RWPE2 (cell line): ENCODE measurements around the gene AGRN.

Source experiments
- ATAC-seq: fragments of 200-7000 bp; cut with Tn5 transposase; 3 replicates; pipeline ENCODE4 v1.9.1; 2021; ENCODE audit warnings: low read depth
- DNase-seq: peaks from one replicate; pipeline ENCODE4 v3.0.0-alpha.2; 2020; ENCODE audit warnings: low spot score
- H3K27ac ChIP-seq: fragments of 450-650 bp; 2 replicates; pipeline ENCODE4 v1.5.1; 2017; ENCODE audit warnings: mild to moderate bottlenecking; ENCODE audit not compliant: poor library complexity, severe bottlenecking
- H3K27me3 ChIP-seq: fragments of 250-450 bp; sonication (Bioruptor Pico); 2 replicates; pipeline ENCODE4 v1.5.1; 2021; ENCODE audit warnings: mild to moderate bottlenecking, moderate library complexity; ENCODE audit not compliant: insufficient read depth, poor library complexity, severe bottlenecking
- H3K36me3 ChIP-seq: fragments of 250-450 bp; sonication (Bioruptor Pico); 2 replicates; pipeline ENCODE4 v1.5.1; 2020; ENCODE audit warnings: low read depth, mild to moderate bottlenecking, moderate library complexity
- H3K4me1 ChIP-seq: fragments of 250-450 bp; sonication (Bioruptor Pico); 2 replicates; pipeline ENCODE4 v1.5.1; 2021; ENCODE audit warnings: mild to moderate bottlenecking, moderate library complexity; ENCODE audit not compliant: insufficient read depth, poor library complexity, severe bottlenecking
- H3K4me3 ChIP-seq: fragments of 250-450 bp; sonication (Bioruptor Pico); 2 replicates; pipeline ENCODE4 v1.5.1; 2021; ENCODE audit warnings: mild to moderate bottlenecking, moderate library complexity; ENCODE audit not compliant: severe bottlenecking
- H3K9me3 ChIP-seq: fragments of 250-450 bp; sonication (Bioruptor Pico); 2 replicates; pipeline ENCODE4 v1.5.1; 2021; ENCODE audit warnings: mild to moderate bottlenecking, moderate library complexity; ENCODE audit not compliant: severe bottlenecking
- CTCF ChIP-seq: fragments of 450-650 bp; IDR thresholded peaks from one replicate; pipeline ENCODE4 v1.5.1; 2017; ENCODE audit warnings: mild to moderate bottlenecking, moderate library complexity; ENCODE audit not compliant: poor library complexity, severe bottlenecking

The AGRN gene

DNA sequence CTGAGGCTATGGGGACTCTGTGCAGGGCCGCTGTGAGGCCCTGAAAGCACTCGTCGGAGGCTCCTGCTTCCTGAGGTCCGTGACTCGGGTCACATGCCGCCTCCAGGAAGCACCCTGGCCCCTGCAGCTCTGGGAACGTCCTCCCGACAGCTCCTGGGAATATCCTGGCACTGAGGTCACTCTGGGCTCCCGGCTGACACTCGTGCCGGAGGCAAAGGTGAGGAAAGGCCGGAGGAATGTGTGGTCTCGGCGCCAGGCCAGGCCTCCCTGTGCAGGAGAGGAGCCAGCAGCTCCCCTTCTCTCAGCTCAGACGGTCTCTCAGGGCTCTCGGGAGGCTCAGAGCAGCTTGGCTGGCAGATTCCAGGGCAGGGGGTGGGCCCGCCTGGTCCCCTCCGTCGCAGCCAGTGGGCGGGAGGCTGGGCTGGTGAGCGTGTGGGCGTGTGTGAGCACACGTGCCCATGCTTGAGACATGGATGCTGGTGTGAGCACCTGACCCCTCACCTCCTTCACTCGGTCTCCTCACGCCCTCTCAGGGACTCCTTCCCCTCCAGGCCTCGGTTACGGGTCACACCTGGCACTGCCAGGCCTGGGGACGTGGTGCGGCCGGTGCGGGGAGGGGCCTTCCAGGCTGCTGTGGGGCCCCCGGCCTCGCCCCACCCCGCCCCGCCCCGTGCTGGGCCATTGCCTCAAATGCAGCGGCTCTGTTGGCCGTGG lies 59.6 kb downstream of the AGRN start:
- H3K4me1 ChIP-seq: peaks cover 9% of the 10 kb centered on the region
- H3K27ac ChIP-seq: peak overlapping the region; percentile 78
- peak; percentile 95 for DNase-seq
- no peaks in the 10 kb centered on the region for H3K36me3 ChIP-seq
- H3K4me3 ChIP-seq: no peak overlapping the region
- peak; percentile 83 for ATAC-seq
- TF ChIP-seq CTCF: no peak
- no peaks in the 10 kb centered on the region for H3K27me3 ChIP-seq
- no peaks in the 10 kb centered on the region for H3K9me3 ChIP-seq

GRCh38 chr1:1080122-1080757 lies 60.3 kb downstream of the AGRN start:
- H3K27me3 ChIP-seq: no peaks in the 10 kb centered on the region
- DNase-seq (peak; percentile 75), ATAC-seq (peak; percentile 61)
- no peaks in the 10 kb centered on the region for H3K9me3 ChIP-seq
- no peak for TF ChIP-seq CTCF
- H3K4me1 ChIP-seq: peaks cover 9% of the 10 kb centered on the region
- no peak overlapping the region for H3K4me3 ChIP-seq
- no peaks in the 10 kb centered on the region for H3K36me3 ChIP-seq
- H3K27ac ChIP-seq: peak overlapping the region; percentile 78

- Histone ChIP-seq H3K27ac (no peak overlapping the region), H3K36me3 (no peaks in the 10 kb centered on the region), H3K4me3 (no peak overlapping the region), H3K27me3 (no peaks in the 10 kb centered on the region), H3K9me3 (no peaks in the 10 kb centered on the region), H3K4me1 (peaks cover 9% of the 10 kb centered on the region)
- ATAC-seq (no peak), DNase-seq (no peak)
- TF ChIP-seq CTCF: no peak
Observed at GRCh38 chr1:1080951-1081310, 61.0 kb downstream of the AGRN start.

- no peak for ATAC-seq
- TF ChIP-seq CTCF: no peak
- H3K4me3 ChIP-seq: no peak overlapping the region
- no peaks in the 10 kb centered on the region for H3K36me3 ChIP-seq
- no peak for DNase-seq
- H3K27me3 ChIP-seq: no peaks in the 10 kb centered on the region
- H3K27ac ChIP-seq: no peak overlapping the region
- peaks cover 9% of the 10 kb centered on the region for H3K4me1 ChIP-seq
- no peaks in the 10 kb centered on the region for H3K9me3 ChIP-seq
Observed at GRCh38 chr1:1081311-1082238, 61.7 kb downstream of the AGRN start.
